ENCODE data around the gene AGMO. TPM values are rescaled to one million over a fixed set of nuclear protein-coding genes. Genes with fewer than 3 reads are reported as not detected.

The AGMO gene
- total RNA-seq, 1 donor: not detected

- no peak for TF ChIP-seq CTCF (IDR thresholded peaks at IDR 0.05; ENCODE audit: insufficient read depth, low read depth, low read length)
- DNase-seq (ENCODE audit: low read depth): no peak
- H3K4me3 ChIP-seq (ENCODE audit: low read depth, low read length): no peak overlapping the region
Measured at GRCh38 chr7:15582773-15583172, 21.0 kb upstream of the AGMO start.

- no peak for DNase-seq (ENCODE audit: low read depth)
- TF ChIP-seq CTCF (IDR thresholded peaks at IDR 0.05; ENCODE audit: insufficient read depth, low read depth, low read length): no peak
- no peak overlapping the region for H3K4me3 ChIP-seq (ENCODE audit: low read depth, low read length)
Measured at GRCh38 chr7:15581352-15581951, 19.6 kb upstream of the AGMO start.

GRCh38 chr7:15580604-15581351 is 19.0 kb upstream of the AGMO start:
- H3K4me3 ChIP-seq (ENCODE audit: low read depth, low read length): no peak overlapping the region
- TF ChIP-seq CTCF (IDR thresholded peaks at IDR 0.05; ENCODE audit: insufficient read depth, low read depth, low read length): no peak
- DNase-seq (ENCODE audit: low read depth): no peak

- no peak for TF ChIP-seq CTCF (IDR thresholded peaks at IDR 0.05; ENCODE audit: insufficient read depth, low read depth, low read length)
- H3K4me3 ChIP-seq (ENCODE audit: low read depth, low read length): no peak overlapping the region
- no peak for DNase-seq (ENCODE audit: low read depth)
Measured at GRCh38 chr7:15577600-15577999, 15.8 kb upstream of the AGMO start.

GRCh38 chr7:15571301-15571878 is 9.6 kb upstream of the AGMO start:
- no peak for TF ChIP-seq CTCF (IDR thresholded peaks at IDR 0.05; ENCODE audit: insufficient read depth, low read depth, low read length)
- DNase-seq (ENCODE audit: low read depth): peak; percentile 6
- no peak overlapping the region for H3K4me3 ChIP-seq (ENCODE audit: low read depth, low read length)

GRCh38 chr7:15567652-15568051 is 5.8 kb upstream of the AGMO start:
- TF ChIP-seq CTCF (IDR thresholded peaks at IDR 0.05; ENCODE audit: insufficient read depth, low read depth, low read length): no peak
- DNase-seq (ENCODE audit: low read depth): no peak

More at GRCh38 chr7:15567652-15568051, 5.8 kb upstream of the AGMO start:
- H3K4me3 ChIP-seq (ENCODE audit: low read depth, low read length): no peak overlapping the region
